Measurements from ENCODE around the gene KIF3A.

GRCh38 chr5:132737982-132738681 is 786 bp upstream of the KIF3A start:
- no peak for TF ChIP-seq CTCF (conservative IDR thresholded peaks at IDR 0.05)
- no peak for TF ChIP-seq ZFX (IDR thresholded peaks at IDR 0.05)
